Stimulated activated CD4-positive, alpha-beta T cell treated with anti-CD3 and anti-CD28 coated beads, Interleukin-1b, Interleukin-23, amount 100 ng/mL, for 24 hours (primary cell): Measurements from ENCODE around the gene AOAH.
"Not testable (repeated sequence)": the region's sequence is repeated elsewhere in the genome, so short reads cannot be mapped to it uniquely, and the experiment has no call there.

ENCODE experiments used
- DNase-seq, 4 experiments: peaks; one replicate each; pipeline ENCODE4 v3.0.0-alpha.2; 2020; ENCODE audit warnings: low read depth in 4 of 4, low spot score in 1 of 4

AOAH gene

GRCh38 chr7:36514289-36515243 is 209.7 kb downstream of the AOAH start:
- DNase-seq, result no peak

- no peak for DNase-seq
Observed at GRCh38 chr7:36513393-36513792, 210.9 kb downstream of the AOAH start.

GRCh38 chr7:36512616-36513015 is 211.7 kb downstream of the AOAH start:
- DNase-seq, result no peak

- DNase-seq, result no peak
Observed at GRCh38 chr7:36509962-36510361, 214.3 kb downstream of the AOAH start.

- no peak for DNase-seq
Observed at GRCh38 chr7:36507475-36508440, 216.5 kb downstream of the AOAH start.

- DNase-seq, result no peak
Observed at GRCh38 chr7:36506820-36507219, 217.5 kb downstream of the AOAH start.

- no peak for DNase-seq
Observed at GRCh38 chr7:36506130-36506798, 218.0 kb downstream of the AOAH start.

- DNase-seq, result not testable (repeated sequence)
Observed at GRCh38 chr7:36504617-36505016, 219.7 kb downstream of the AOAH start.

GRCh38 chr7:36504216-36504615 is 220.1 kb downstream of the AOAH start:
- not testable (repeated sequence) for DNase-seq

- no peak for DNase-seq
Observed at GRCh38 chr7:36497775-36498174, 226.5 kb downstream of the AOAH start.

- DNase-seq, result not testable (repeated sequence)
Observed at GRCh38 chr7:36497176-36497575, 227.1 kb downstream of the AOAH start.

- DNase-seq, result no peak
Observed at GRCh38 chr7:36496576-36496975, 227.7 kb downstream of the AOAH start.

- no peak for DNase-seq
Observed at GRCh38 chr7:36491317-36491716, 233.0 kb downstream of the AOAH start.

GRCh38 chr7:36490419-36490830 is 233.9 kb downstream of the AOAH start:
- DNase-seq, result no peak

GRCh38 chr7:36488672-36489071 is 235.6 kb downstream of the AOAH start:
- not testable (repeated sequence) for DNase-seq

GRCh38 chr7:36487756-36488336 is 236.4 kb downstream of the AOAH start:
- DNase-seq, result no peak

GRCh38 chr7:36486336-36486735 is 238.0 kb downstream of the AOAH start:
- DNase-seq, result no peak

GRCh38 chr7:36484265-36484664 is 240.0 kb downstream of the AOAH start:
- DNase-seq, result no peak

GRCh38 chr7:36483853-36484252 is 240.4 kb downstream of the AOAH start:
- not testable (repeated sequence) for DNase-seq

- no peak for DNase-seq
Observed at GRCh38 chr7:36478745-36479144, 245.5 kb downstream of the AOAH start.

- DNase-seq, result no peak
Observed at GRCh38 chr7:36475381-36475780, 248.9 kb downstream of the AOAH start.
